ENCODE data around the gene NUCKS1. TPM values are rescaled to one million over a fixed set of nuclear protein-coding genes. Genes with fewer than 3 reads are reported as not detected.

NUCKS1 gene
- total and polyA plus RNA-seq, 8 donors, result 115 to 481 (median 371) TPM

GRCh38 chr1:205690122-205690756 is 59.7 kb downstream of the NUCKS1 start:
- ATAC-seq (no peak), DNase-seq (no peak)
- no peaks in the 10 kb centered on the region for H3K36me3 ChIP-seq
- H3K27ac ChIP-seq, result no peak overlapping the region
- H3K9me3 ChIP-seq, result no peaks in the 10 kb centered on the region
- no peaks in the 10 kb centered on the region for H3K4me1 ChIP-seq
- H3K4me3 ChIP-seq, result no peak overlapping the region
- TF ChIP-seq, protein P1, sequence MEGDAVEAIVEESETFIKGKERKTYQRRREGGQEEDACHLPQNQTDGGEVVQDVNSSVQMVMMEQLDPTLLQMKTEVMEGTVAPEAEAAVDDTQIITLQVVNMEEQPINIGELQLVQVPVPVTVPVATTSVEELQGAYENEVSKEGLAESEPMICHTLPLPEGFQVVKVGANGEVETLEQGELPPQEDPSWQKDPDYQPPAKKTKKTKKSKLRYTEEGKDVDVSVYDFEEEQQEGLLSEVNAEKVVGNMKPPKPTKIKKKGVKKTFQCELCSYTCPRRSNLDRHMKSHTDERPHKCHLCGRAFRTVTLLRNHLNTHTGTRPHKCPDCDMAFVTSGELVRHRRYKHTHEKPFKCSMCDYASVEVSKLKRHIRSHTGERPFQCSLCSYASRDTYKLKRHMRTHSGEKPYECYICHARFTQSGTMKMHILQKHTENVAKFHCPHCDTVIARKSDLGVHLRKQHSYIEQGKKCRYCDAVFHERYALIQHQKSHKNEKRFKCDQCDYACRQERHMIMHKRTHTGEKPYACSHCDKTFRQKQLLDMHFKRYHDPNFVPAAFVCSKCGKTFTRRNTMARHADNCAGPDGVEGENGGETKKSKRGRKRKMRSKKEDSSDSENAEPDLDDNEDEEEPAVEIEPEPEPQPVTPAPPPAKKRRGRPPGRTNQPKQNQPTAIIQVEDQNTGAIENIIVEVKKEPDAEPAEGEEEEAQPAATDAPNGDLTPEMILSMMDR (IDR thresholded peaks at IDR 0.05), result no peak
- H3K27me3 ChIP-seq, result no peaks in the 10 kb centered on the region
- intact Hi-C loops (cut with DNase I), result no loop called here

DNA sequence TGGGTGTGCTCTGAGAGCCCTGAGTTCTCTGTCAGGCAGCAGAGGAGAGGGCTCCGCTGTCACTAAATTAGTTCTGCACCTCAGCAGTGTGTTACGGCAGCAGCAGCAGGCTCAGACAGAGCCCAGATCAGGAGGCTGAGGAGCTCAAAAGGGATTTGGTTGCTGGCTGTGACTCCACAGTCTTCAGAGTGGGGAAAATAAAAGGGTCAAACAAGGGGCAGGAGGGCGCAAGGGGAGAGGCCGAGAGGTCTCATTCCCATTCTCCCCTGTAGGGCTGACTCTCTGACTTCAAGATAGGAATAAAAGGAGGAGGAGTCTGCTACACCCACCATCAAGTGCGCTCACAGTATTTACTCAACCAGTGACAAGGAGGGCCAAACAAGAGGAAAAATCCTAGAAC is 60.5 kb downstream of the NUCKS1 start:
- peak in 1 of 4 donors; percentile 26 for DNase-seq
- TF ChIP-seq, protein P1 (IDR thresholded peaks at IDR 0.05), result no peak
- H3K27ac ChIP-seq, result no peak overlapping the region
- intact Hi-C loops (cut with DNase I), result no loop called here
- no peaks in the 10 kb centered on the region for H3K27me3 ChIP-seq
- ATAC-seq, result peak; percentile 69
- H3K9me3 ChIP-seq, result no peaks in the 10 kb centered on the region
- no peak overlapping the region for H3K4me3 ChIP-seq
- H3K36me3 ChIP-seq, result no peaks in the 10 kb centered on the region
- no peaks in the 10 kb centered on the region for H3K4me1 ChIP-seq

DNA sequence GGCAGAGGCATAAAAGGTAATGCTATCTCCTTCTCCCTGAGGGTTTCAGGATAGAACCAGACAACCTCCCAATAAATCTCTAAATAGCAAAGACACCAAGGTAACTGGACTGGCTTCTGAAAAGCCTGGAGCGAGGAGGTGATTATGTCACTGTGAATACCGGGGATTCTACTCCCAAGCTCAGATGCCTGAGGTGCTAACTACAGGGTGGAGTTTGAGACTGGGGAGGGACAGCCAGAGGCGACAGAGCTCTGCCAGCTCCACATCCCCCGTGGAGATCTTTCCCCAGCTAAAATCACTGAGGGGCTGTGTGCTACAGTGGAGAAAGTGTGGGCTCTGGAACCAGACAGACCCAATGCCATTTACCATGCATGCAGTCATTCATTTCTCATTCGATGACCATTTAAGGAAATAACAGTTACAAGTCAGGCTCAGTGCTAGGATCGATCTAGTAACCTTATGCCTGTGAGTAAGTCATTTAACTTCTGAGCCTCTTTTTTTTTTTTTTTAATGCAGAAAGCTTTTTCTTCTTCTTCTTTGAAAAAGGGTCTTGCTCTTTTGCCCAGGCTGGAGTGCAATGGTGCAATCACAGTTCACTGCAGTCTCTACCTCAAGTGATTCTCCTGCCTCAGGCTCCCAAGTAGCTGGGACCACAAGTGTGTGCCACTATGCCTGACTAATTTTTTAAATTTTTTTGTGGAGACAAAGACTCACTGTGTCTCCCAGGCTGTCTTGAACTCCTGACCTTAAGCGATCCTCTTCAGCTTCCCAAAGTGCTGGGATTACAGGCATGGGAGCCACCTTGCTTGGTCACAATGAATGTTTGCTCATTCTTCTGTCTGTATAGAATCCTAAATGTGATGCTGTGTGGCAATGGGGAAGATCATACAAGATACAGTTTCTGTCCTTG is 61.6 kb downstream of the NUCKS1 start:
- Histone ChIP-seq H3K27ac (no peak overlapping the region), H3K9me3 (no peaks in the 10 kb centered on the region), H3K4me3 (no peak overlapping the region), H3K4me1 (no peaks in the 10 kb centered on the region), H3K27me3 (no peaks in the 10 kb centered on the region), H3K36me3 (no peaks in the 10 kb centered on the region)
- TF ChIP-seq, protein P1 (IDR thresholded peaks at IDR 0.05), result no peak
- intact Hi-C loops (cut with DNase I), result no loop called here
- DNase-seq (no peak), ATAC-seq (no peak)

- H3K36me3 ChIP-seq, result no peaks in the 10 kb centered on the region
- H3K9me3 ChIP-seq, result no peaks in the 10 kb centered on the region
- H3K4me3 ChIP-seq, result no peak overlapping the region
- ATAC-seq (no peak), DNase-seq (no peak)
- no peaks in the 10 kb centered on the region for H3K27me3 ChIP-seq
- intact Hi-C loops (cut with DNase I), result no loop called here
- H3K4me1 ChIP-seq, result no peaks in the 10 kb centered on the region
- no peak overlapping the region for H3K27ac ChIP-seq
- TF ChIP-seq, protein P1 (IDR thresholded peaks at IDR 0.05), result no peak
Observed at GRCh38 chr1:205687242-205687641, 62.7 kb downstream of the NUCKS1 start.

- H3K4me1 ChIP-seq, result peaks cover 3 to 20% of the 10 kb centered on the region in 2 donors
- ATAC-seq, result no peak
- H3K9me3 ChIP-seq, result no peaks in the 10 kb centered on the region
- H3K4me3 ChIP-seq, result no peak overlapping the region
- peaks cover 0 to 35% of the 10 kb centered on the region in 2 donors for H3K27me3 ChIP-seq
- H3K36me3 ChIP-seq, result no peaks in the 10 kb centered on the region
- no peak overlapping the region for H3K27ac ChIP-seq
- intact Hi-C loops (cut with DNase I), result no loop called here
- no peak for DNase-seq
- TF ChIP-seq, protein P1 (IDR thresholded peaks at IDR 0.05), result no peak
Observed at GRCh38 chr1:205681364-205681763, 68.6 kb downstream of the NUCKS1 start.

All from left lung (tissue), 10 donors.